Neural progenitor cell (in vitro differentiated cells): ENCODE results near the gene PCCB. TPM values are rescaled to one million over a fixed set of nuclear protein-coding genes. Genes with fewer than 3 reads are reported as not detected.
"Not testable (repeated sequence)": the region's sequence is repeated elsewhere in the genome, so short reads cannot be mapped to it uniquely, and the experiment has no call there.

Experiments used
- DNase-seq: peaks from one replicate; pipeline ENCODE4 v3.0.0-alpha.2; 2016; ENCODE audit warnings: low spot score
- H2AFZ ChIP-seq: fragments of 200-600 bp; sonication (generic); replicated peaks from 2 replicates; pipeline ENCODE4 v1.6.1; 2016; ENCODE audit warnings: antibody characterized with exemption
- H3F3A ChIP-seq: fragments of 200-600 bp; sonication (generic); 2 replicates; pipeline ENCODE4 v1.6.1; 2016; ENCODE audit warnings: antibody characterized with exemption, low read depth
- H3K27ac ChIP-seq: fragments of 200-600 bp; sonication (generic); 2 replicates; pipeline ENCODE4 v1.5.1; 2016; ENCODE audit warnings: mild to moderate bottlenecking
- H3K27me3 ChIP-seq: fragments of 200-600 bp; sonication (generic); 2 replicates; pipeline ENCODE4 v1.6.1; 2016; ENCODE audit warnings: mild to moderate bottlenecking, moderate library complexity
- H3K36me3 ChIP-seq: fragments of 200-600 bp; sonication (generic); 2 replicates; pipeline ENCODE4 v1.5.1; 2016
- H3K4me1 ChIP-seq: fragments of 200-600 bp; sonication (generic); 2 replicates; pipeline ENCODE4 v1.6.1; 2016; ENCODE audit warnings: mixed run types
- H3K4me2 ChIP-seq: fragments of 200-600 bp; sonication (generic); 2 replicates; pipeline ENCODE4 v1.6.1; 2016
- H3K4me3 ChIP-seq: fragments of 200-600 bp; sonication (generic); 2 replicates; pipeline ENCODE4 v1.5.1; 2016
- H3K79me2 ChIP-seq: fragments of 200-600 bp; sonication (generic); 2 replicates; pipeline ENCODE4 v1.6.1; 2016; ENCODE audit warnings: low read depth
- H3K9ac ChIP-seq: fragments of 200-600 bp; sonication (generic); 2 replicates; pipeline ENCODE4 v1.6.1; 2016
- H3K9me3 ChIP-seq: fragments of 200-600 bp; sonication (generic); 2 replicates; pipeline ENCODE4 v1.5.1; 2016; ENCODE audit warnings: low read depth
- H4K20me1 ChIP-seq: fragments of 200-600 bp; sonication (generic); 2 replicates; pipeline ENCODE4 v1.6.1; 2016; ENCODE audit warnings: low read depth
- H3K27ac Mint-ChIP-seq: 3 replicates; pipeline ENCODE4 v1.8.0; 2021; ENCODE audit warnings: mixed read lengths
- H3K27me3 Mint-ChIP-seq: 2 replicates; pipeline ENCODE4 v1.8.0; 2022; ENCODE audit warnings: low read depth, mild to moderate bottlenecking, inconsistent platforms, moderate library complexity, mixed read lengths; ENCODE audit not compliant: insufficient read depth
- H3K36me3 Mint-ChIP-seq: 3 replicates; pipeline ENCODE4 v1.8.0; 2021; ENCODE audit warnings: mixed read lengths
- H3K4me1 Mint-ChIP-seq: 3 replicates; pipeline ENCODE4 v1.8.0; 2021; ENCODE audit warnings: mixed read lengths
- H3K4me3 Mint-ChIP-seq: 3 replicates; pipeline ENCODE4 v1.8.0; 2021; ENCODE audit warnings: mild to moderate bottlenecking, moderate library complexity, mixed read lengths
- H3K9me3 Mint-ChIP-seq: 3 replicates; pipeline ENCODE4 v1.8.0; 2020; ENCODE audit warnings: mixed read lengths
- EZH2 ChIP-seq: fragments of 200-600 bp; sonication (generic); IDR thresholded peaks from 2 replicates; pipeline ENCODE4 v1.6.1; 2017; ENCODE audit warnings: antibody characterized with exemption, mild to moderate bottlenecking, moderate library complexity
- EZH2phosphoT487 ChIP-seq: fragments of 200-600 bp; sonication (generic); IDR thresholded peaks from 2 replicates; pipeline ENCODE4 v1.6.1; 2017; ENCODE audit warnings: antibody characterized with exemption
- total RNA-seq: library from RNA; depleted of rRNA; stranded (reverse); fragments of >200 nt; gene quantifications from 2 replicates; pipeline ENCODE4 v1.2.3, GENCODE V29; 2015; ENCODE audit warnings: low replicate concordance
- TF ChIP-seq, protein P1 (sequence below): fragments of 200-600 bp; sonication (generic); IDR thresholded peaks from 2 replicates; pipeline ENCODE4 v1.5.1; 2017; ENCODE audit warnings: antibody characterized with exemption, mild to moderate bottlenecking

Gene PCCB
- total RNA-seq, 1 donor from 2014 or later: 83.4 TPM

DNA sequence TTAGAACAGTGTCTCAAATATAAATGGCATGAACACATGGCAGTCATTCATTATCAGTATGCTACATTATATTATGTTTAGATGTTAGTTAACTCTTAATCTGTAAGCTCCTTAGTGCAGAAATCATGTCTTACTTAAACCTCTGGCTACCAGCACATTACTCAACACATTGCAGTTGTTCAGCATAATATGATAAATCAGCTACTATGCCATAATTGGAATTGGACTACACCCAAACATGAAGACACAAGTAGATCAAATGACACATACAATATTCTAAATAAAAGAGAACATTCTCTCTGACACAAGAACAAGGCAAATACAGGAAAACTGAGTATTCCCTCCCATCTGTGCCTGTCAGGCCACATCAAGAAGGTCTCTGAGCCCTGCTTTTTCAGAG lies 116.1 kb downstream of the PCCB start:
- Histone ChIP-seq H3K27me3 (no peaks in the 10 kb centered on the region), H3K79me2 (no peaks in the 10 kb centered on the region), H2AFZ (no peak overlapping the region), H3K36me3 (no peaks in the 10 kb centered on the region), H3K4me1 (no peaks in the 10 kb centered on the region), H4K20me1 (no peaks in the 10 kb centered on the region), H3K9me3 (no peaks in the 10 kb centered on the region), H3K27ac (no peak overlapping the region), H3F3A (no peaks in the 10 kb centered on the region), H3K4me3 (no peak overlapping the region), H3K9ac (no peak overlapping the region), H3K4me2 (no peak overlapping the region)
- Mint-ChIP-seq H3K36me3 (peaks cover 2% of the 10 kb centered on the region), H3K4me1 (no peaks in the 10 kb centered on the region), H3K27ac (no peak overlapping the region), H3K9me3 (no peaks in the 10 kb centered on the region), H3K4me3 (no peak overlapping the region), H3K27me3 (no peaks in the 10 kb centered on the region)
- TF ChIP-seq EZH2 (no peak), EZH2phosphoT487 (no peak)
- TF ChIP-seq, protein P1, sequence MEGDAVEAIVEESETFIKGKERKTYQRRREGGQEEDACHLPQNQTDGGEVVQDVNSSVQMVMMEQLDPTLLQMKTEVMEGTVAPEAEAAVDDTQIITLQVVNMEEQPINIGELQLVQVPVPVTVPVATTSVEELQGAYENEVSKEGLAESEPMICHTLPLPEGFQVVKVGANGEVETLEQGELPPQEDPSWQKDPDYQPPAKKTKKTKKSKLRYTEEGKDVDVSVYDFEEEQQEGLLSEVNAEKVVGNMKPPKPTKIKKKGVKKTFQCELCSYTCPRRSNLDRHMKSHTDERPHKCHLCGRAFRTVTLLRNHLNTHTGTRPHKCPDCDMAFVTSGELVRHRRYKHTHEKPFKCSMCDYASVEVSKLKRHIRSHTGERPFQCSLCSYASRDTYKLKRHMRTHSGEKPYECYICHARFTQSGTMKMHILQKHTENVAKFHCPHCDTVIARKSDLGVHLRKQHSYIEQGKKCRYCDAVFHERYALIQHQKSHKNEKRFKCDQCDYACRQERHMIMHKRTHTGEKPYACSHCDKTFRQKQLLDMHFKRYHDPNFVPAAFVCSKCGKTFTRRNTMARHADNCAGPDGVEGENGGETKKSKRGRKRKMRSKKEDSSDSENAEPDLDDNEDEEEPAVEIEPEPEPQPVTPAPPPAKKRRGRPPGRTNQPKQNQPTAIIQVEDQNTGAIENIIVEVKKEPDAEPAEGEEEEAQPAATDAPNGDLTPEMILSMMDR: no peak
- no peak for DNase-seq

DNA sequence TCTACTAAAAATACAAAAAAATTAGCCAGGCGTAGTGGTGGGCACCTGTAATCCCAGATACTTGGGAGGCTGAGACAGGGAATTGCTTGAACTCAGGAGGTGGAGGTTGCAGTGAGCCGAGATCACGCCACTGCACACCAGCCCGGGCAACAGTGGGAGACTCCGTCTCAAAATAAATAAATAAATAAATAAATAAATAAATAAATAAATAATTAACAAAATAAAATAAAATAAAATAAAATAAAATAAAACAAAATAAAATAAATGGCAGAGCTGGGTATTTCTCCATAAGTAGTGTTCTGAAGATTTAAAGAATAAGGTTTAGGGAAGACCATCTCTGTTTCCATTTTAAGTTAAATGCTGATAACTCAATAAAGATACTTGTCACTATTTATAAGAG lies 125.7 kb downstream of the PCCB start:
- not testable (repeated sequence) for H3K9me3 ChIP-seq, H3K4me3 ChIP-seq, H3K79me2 ChIP-seq, H3K27me3 Mint-ChIP-seq, H4K20me1 ChIP-seq, H3K4me1 ChIP-seq, H3K27ac ChIP-seq, H3K9me3 Mint-ChIP-seq, H3K9ac ChIP-seq, H3K4me2 ChIP-seq, H3K4me3 Mint-ChIP-seq, H3K36me3 ChIP-seq, H2AFZ ChIP-seq, H3K4me1 Mint-ChIP-seq, H3K27ac Mint-ChIP-seq, DNase-seq, H3F3A ChIP-seq, H3K27me3 ChIP-seq
- peaks cover 31% of the 10 kb centered on the region for H3K36me3 Mint-ChIP-seq

DNA sequence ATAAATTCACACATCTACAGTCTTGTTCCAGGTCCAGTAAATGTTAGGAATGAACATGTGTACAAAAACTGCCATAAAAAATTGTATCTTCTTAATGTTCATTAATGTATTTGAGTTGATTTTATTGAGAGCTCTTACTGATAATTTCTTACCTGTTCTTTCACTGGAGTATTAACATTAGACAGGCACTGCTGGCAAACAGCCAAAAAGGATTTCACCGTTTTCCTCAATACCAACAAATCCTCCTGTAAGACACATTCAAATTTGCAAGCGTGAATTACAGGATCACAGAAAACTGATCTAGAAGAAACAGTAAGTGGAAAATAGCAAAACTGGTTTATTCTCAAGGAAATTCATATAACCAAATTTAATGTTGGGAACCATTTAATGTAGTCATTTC lies 127.4 kb downstream of the PCCB start:
- Mint-ChIP-seq H3K36me3 (peaks cover 25% of the 10 kb centered on the region), H3K4me3 (no peak overlapping the region), H3K4me1 (no peaks in the 10 kb centered on the region), H3K9me3 (no peaks in the 10 kb centered on the region), H3K27me3 (no peaks in the 10 kb centered on the region), H3K27ac (no peak overlapping the region)
- H3K4me3 ChIP-seq: no peak overlapping the region
- no peak overlapping the region for H3K4me2 ChIP-seq
- H3K4me1 ChIP-seq: no peaks in the 10 kb centered on the region
- no peaks in the 10 kb centered on the region for H3K27me3 ChIP-seq
- TF ChIP-seq EZH2phosphoT487 (no peak), EZH2 (no peak)
- TF ChIP-seq, protein P1: no peak
- H3K79me2 ChIP-seq: no peaks in the 10 kb centered on the region
- no peaks in the 10 kb centered on the region for H3K9me3 ChIP-seq
- H2AFZ ChIP-seq: no peak overlapping the region
- H3K36me3 ChIP-seq: no peaks in the 10 kb centered on the region
- no peaks in the 10 kb centered on the region for H3F3A ChIP-seq
- no peak overlapping the region for H3K27ac ChIP-seq
- H3K9ac ChIP-seq: no peak overlapping the region
- DNase-seq: no peak
- no peaks in the 10 kb centered on the region for H4K20me1 ChIP-seq

DNA sequence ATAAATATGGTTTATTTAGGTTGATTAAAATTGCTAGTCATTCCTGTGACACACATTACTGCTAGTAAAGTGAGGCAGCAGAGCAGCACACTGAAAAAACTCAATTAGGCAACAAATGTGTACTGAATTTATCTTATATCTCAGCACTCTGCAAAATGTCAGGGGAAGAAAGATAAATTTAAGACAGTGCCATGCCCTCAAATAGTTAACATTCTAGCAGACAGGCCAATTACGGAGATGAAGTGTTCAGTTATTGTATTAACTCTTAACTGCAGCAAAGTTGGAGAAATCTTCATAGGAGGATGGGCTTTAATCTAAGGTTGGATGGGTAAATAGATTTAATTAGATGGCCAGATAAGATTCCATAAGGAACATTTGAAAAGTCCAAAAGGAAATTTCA lies 127.9 kb downstream of the PCCB start:
- Histone ChIP-seq H3K4me3 (no peak overlapping the region), H3K4me2 (no peak overlapping the region), H3K4me1 (no peaks in the 10 kb centered on the region), H3K9ac (no peak overlapping the region), H2AFZ (no peak overlapping the region), H3K9me3 (no peaks in the 10 kb centered on the region), H3K79me2 (no peaks in the 10 kb centered on the region), H4K20me1 (no peaks in the 10 kb centered on the region), H3F3A (no peaks in the 10 kb centered on the region), H3K27me3 (no peaks in the 10 kb centered on the region), H3K27ac (no peak overlapping the region), H3K36me3 (no peaks in the 10 kb centered on the region)
- Mint-ChIP-seq H3K9me3 (no peaks in the 10 kb centered on the region), H3K4me1 (no peaks in the 10 kb centered on the region), H3K36me3 (peaks cover 25% of the 10 kb centered on the region), H3K27ac (no peak overlapping the region), H3K27me3 (no peaks in the 10 kb centered on the region), H3K4me3 (no peak overlapping the region)
- DNase-seq: no peak
- TF ChIP-seq EZH2 (no peak), EZH2phosphoT487 (no peak)
- TF ChIP-seq, protein P1: no peak

Other genes with a start within 250 kb of the PCCB start
- 40.8 and 52.9 TPM in 2 replicates for gene MSL2, start 54.0 kb upstream of the PCCB start, total RNA-seq